Right renal cortex interstitium (tissue), 3 donors: Measurements from ENCODE around the gene BMI1. TPM values are rescaled to one million over a fixed set of nuclear protein-coding genes. Genes with fewer than 3 reads are reported as not detected.
"Not testable (repeated sequence)": the region's sequence is repeated elsewhere in the genome, so short reads cannot be mapped to it uniquely, and the experiment has no call there.

ENCODE experiments used
- DNase-seq, 3 donors: peaks; one replicate each; pipeline ENCODE4 v3.0.0-alpha.2; 2013; ENCODE audit warnings: low read depth in 3 of 3, low spot score in 2 of 3
- polyA plus RNA-seq, 3 donors: library from polyadenylated mRNA; unstranded; fragments of 120-200 nt; gene quantifications; one replicate each; pipeline ENCODE4 v1.2.1, GENCODE V29; 2013; ENCODE audit not compliant: insufficient read length in 3 of 3

BMI1 gene
- 100 to 1,000 TPM; 103 to 121 (median 105) TPM for polyA plus RNA-seq

GRCh38 chr10:22320591-22321155 is at the start of gene BMI1:
Gene BMI1, plus strand, starts transcription at chr10:22321099. Its CDS starts 5,351 bp downstream, at chr10:22326450.
- DNase-seq: no peak

DNA sequence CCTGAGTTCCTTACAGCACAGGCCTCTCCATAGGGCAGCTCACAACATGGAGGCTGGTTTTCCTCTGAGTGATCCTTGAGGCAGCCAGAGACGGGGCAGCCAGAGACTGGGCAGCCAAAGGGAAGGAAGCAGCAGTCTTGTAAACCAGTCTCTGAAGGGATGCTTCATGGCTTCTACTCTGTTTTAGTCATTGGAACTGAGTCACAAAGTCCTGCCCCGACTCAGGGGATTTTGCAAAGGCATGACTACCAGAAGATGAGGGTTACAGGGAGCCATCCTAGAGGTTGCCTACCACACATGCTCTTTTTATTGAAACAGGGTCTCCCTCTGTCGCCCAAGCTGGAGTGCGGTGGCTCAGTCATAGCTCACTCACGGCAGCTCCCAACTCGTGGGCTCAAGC is 49.1 kb upstream of the BMI1 start:
- no peak for DNase-seq

DNA sequence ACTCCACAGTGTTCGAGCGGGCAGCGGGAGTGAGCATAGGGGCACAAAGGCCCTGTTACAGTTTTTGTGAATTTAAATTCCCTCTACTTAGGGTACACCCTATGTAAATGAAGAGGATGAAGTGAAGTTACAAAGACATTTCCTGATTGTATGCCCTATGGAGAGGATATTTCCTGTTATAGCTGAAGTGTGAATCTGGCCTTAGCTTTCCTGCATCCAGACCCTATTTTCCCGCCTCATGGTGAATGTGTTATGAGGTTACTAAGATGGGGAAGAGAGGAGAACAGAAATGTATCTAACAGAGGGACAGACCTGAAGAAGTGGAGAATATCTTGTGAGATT is 42.5 kb upstream of the BMI1 start:
- DNase-seq: no peak

DNA sequence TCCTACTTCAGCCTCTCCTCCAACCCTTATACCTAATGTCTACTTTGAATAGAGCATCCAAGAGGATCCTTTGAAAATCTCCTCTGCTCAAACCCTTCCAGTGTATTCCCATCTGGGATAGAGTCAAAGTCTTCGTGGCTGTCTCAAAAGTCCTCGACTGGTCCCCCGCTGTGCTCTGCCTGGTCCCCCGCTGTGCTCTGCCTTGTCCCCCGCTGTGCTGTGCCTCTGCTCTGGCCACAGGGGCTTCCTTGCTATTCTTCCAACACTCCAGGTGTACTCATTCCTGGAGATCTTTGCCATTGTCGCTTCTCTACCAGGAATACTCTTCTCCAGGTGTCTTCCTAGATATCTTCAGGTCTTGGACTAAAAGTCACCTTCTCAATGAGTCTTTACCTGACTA is 40.8 kb upstream of the BMI1 start:
- DNase-seq: no peak

DNA sequence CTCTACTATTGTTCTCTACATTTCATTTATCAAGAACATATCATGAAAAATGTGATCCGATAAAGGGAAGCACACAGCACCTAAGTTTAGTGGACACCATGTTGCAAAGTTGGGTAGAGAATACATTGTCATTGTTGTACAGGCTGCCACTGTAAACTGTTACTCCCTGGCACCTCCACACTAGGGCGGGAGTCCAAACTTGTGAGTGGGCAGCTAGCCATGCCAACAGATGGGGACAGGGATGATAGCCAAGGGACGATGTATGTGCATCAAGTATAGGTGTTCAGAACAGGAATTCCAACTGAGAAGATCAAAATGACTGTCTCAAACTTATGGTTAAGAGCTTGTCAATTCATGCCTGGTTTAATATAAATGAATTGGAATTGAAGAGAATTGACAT is 35.8 kb upstream of the BMI1 start:
- DNase-seq: no peak

GRCh38 chr10:22293747-22294404 is 27.0 kb upstream of the BMI1 start:
- no peak for DNase-seq

GRCh38 chr10:22294694-22295093 is 26.2 kb upstream of the BMI1 start:
- no peak for DNase-seq

- no peak for DNase-seq
Observed at GRCh38 chr10:22301193-22301592, 19.7 kb upstream of the BMI1 start.

DNA sequence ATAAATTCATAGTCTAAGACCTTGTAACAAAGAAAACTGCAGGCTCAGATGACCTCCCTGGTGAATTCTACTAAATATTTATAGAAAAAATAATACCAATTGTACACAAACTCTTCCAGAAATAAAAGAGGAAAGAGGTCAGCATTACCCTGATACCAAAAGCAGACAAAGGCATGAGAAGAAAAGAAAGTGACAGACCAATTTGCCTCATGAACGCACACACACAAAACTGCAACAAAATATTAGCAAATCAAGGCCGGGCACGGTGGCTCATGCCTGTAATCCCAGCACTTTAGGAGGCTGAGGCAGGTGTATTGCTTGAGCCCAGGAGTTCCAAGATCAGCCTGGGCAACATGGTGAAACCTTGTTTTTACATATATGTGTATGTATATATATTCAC is 17.4 kb upstream of the BMI1 start:
- DNase-seq: no peak

GRCh38 chr10:22305721-22306120 is 15.2 kb upstream of the BMI1 start:
- DNase-seq: no peak

DNA sequence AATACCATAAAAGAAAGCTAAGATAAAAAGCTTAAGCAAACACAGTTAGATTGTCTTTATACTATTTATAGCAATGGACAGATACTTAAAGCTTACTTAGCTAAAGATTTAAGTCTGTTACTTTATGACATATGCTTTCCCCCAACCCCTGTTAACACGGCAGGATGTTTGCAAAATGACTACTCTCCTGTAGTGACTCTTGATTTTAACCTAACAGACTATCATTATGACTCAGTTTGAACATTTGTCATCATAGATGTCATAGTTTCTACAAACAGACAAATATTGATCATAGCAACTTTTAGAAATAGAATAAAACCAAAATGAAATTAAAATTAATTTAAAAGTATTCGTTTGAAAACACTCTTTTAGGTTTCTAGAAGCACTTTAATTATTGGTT is 12.5 kb upstream of the BMI1 start:
- no peak for DNase-seq

- no peak for DNase-seq
Observed at GRCh38 chr10:22309180-22310000, 11.5 kb upstream of the BMI1 start.

GRCh38 chr10:22310012-22310411 is 10.9 kb upstream of the BMI1 start:
- not testable (repeated sequence) for DNase-seq

GRCh38 chr10:22310928-22311327 is 10.0 kb upstream of the BMI1 start:
- DNase-seq: no peak

DNA sequence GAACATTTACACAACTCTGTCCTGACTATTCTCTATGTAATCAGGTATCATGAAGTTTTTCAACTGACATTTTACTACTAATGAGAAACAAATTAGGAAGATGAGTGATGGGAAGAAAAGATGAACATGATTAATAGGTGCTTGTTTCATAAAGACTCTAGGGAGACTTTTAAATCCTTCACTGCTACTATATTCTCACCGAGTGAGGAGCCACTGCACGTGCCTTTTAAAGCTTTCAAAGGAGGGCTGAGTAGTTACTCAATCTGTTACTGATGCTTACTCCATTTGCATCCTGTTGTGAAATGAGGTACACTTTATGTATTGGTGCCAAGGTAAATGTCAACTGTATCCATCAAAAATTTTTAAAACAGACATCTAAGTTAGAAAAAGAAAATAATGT is 6.0 kb upstream of the BMI1 start:
- no peak for DNase-seq

GRCh38 chr10:22315455-22316285 is 5.2 kb upstream of the BMI1 start:
- DNase-seq: peak in 1 of 3 donors; percentile 41

- peak in 2 of 3 donors; percentile 82 to 90 for DNase-seq
Observed at GRCh38 chr10:22316286-22317075, 4.4 kb upstream of the BMI1 start, which contains the start of gene COMMD3. Gene COMMD3, plus strand, starts transcription at chr10:22316388. Its CDS starts 30 bp downstream, at chr10:22316418.

GRCh38 chr10:22317076-22317370 is 3.9 kb upstream of the BMI1 start:
- no peak for DNase-seq

GRCh38 chr10:22317771-22318565 is 2.9 kb upstream of the BMI1 start:
- no peak for DNase-seq

DNA sequence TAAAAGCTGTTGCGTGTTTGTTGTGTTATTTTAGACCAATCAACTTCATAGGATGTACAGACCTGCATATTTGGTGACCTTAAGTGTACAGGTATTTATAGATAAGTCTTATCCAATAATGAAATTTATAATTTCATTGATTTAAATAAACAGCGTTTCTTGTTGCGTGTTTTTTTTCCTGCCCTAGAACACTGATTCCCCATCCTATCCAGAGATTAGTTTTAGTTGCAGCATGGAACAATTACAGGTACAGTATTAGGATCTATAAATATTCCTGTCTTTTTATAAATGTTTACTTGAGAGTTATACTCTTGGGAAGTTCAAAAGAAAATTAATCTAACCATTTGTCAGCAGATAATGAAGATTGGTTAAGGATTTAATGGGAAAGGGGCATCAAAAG is 2.1 kb upstream of the BMI1 start:
- DNase-seq: no peak
